Stimulated activated CD4-positive, alpha-beta T cell treated with anti-CD3 and anti-CD28 coated beads, Interleukin-1b, Interleukin-23, amount 100 ng/mL, for 1 hour (primary cell): ENCODE data around the gene AKAP13.
"Not testable (repeated sequence)": the region's sequence is repeated elsewhere in the genome, so short reads cannot be mapped to it uniquely, and the experiment has no call there.

Source experiments
- DNase-seq, 2 donors: peaks; one replicate each; pipeline ENCODE4 v3.0.0-alpha.2; 2020; ENCODE audit warnings: low read depth in 2 of 2

AKAP13 gene

DNA sequence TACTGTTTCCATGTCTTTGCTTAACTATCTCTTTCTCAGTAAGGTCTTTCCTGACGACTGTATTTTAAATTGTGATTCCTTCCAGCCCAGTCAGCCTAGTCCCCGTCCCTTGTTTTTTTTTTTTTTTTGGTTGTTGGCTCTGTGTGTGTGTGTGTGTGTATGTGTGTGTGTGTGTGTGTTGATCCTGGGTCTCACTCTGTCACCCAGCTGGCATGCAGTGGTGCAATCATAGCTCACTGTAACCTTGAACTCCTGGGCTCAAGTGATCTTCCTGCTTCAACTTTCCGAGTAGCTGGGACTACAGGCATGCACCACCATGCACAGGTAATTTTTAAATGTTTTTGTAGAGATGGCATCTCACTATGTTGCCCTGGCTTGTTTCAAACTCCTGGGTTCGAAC is 31.3 kb upstream of the AKAP13 start:
- not testable (repeated sequence) for DNase-seq

DNA sequence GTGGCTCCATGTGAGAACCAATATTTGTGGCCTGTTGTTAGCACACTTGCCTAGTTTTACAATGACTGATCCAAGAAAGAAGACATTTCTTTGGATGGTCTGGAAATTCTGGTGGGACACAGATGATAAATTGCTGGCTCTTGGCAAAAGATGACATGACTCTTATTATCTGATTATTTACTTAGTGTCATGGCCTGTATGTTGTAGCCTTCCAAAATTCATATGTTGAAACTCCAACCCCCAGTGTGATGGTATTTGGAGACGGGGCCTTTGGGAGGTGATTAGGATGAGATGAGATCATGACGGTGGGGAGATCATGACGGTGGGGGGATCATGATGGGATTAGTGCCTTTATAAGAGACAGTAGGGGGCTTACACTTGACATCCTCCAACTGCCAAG is 30.0 kb upstream of the AKAP13 start:
- DNase-seq, result no peak

DNA sequence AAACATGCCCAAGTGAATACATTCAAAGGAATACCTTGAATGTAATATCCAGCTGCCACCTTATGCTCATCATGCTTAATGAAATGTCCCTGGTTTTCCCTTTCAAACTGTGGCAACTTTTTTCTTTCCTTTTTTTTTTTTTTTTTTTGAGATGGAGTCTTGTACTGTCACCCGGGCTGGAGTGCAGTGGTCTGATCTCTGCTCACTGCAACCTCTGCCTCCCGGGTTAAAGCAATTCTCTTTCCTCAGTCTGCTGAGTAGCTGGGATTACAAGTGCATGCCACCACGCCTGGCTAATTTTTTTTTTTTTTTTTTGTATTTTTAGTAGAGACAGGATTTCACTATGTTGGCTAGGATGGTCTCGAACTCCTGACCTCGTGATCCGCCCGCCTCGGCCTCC is 28.9 kb upstream of the AKAP13 start:
- DNase-seq, result not testable (repeated sequence)

DNA sequence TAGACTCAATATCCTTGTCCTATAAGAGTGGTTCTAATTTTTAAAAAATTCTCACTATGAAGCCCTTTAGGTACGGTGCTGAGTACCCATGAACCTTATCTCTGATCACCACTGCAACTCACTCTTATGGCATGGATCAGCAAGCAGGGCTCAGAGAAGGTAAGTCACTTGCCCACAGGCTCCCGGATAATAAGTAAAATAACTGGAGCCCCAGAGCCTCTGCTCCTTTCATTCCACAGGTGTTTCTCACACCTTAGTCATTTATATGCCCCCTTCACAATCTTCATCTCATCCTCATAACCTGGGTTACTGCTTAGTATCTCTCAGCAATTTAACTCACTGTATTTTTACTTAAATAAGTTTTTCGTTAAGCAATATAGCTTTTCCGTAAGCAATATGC is 28.4 kb upstream of the AKAP13 start:
- DNase-seq, result no peak

DNA sequence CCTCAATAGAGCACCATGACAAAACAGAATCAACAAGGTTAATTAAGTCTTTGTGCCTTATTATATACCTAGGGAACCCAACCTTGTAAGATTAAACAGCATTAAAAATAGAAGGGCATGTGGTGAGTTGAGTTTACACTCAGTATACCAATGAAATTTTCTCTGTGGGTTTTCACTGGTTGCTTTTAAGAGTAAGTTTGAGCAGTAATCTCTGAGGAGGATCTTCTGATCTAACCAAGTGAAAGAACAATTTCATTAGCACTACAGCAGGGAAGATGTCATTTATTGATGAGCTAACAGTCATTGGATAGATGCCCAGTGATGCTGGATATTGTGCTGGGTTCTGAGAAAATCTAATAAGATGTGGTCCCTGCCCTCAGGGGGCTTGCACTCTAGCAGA is 26.9 kb upstream of the AKAP13 start:
- no peak for DNase-seq

DNA sequence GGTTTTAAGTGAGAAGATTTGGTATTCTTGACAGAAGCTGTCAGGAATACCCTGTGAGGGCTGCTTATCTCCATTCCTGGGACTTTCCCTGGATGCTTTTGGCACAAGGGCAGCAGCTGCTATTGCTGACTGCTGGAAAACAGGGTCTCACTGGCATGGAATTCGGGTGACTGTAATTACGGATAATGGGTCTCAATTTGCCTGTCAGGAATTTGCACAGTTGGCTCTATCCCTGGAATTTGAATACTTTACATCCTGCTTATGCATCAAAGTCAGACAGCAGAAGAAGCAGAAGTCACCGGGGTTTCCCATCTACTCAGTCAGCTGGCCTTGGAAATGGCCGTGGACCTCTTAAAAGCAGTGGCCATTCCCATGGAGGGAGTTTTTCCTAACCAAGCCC is 25.9 kb upstream of the AKAP13 start:
- no peak for DNase-seq

DNA sequence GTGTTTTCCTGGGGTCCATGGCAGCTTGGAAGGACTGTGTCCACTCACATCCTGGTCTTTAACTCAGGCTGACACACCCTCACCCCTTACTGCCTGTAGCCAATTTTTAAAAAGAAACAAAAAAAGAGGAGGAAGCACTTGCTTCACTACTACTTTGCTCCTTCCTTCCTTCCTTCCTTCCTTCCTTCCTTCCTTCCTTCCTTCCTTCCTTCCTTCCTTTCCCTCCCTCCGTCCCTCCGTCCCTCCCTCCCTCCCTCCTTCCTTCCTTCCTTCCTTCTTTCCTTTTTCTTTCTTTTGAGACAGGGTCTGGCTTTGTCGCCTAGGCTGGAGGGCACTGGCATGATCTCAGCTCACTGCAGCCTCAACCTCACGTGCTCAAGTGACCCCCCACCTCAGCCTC is 25.5 kb upstream of the AKAP13 start:
- no peak for DNase-seq

DNA sequence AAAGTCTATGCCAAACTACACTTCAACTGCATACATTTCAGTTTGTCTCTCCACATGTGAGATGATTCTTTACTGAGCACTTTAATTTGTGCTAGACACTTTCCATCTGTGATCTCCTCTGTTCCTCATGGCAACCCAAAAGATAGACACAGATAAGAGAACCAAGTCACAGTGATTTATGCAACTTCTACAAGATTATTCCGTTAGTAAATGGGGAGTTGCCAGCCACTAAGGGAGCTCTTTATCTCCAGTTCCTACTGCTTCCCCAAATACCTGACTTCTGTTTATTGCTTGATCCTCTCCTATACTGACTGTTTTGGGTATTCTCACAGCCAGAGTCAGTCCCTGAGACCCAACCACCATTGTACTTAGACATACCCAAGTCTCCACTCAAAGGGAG is 24.1 kb upstream of the AKAP13 start:
- DNase-seq, result no peak

DNA sequence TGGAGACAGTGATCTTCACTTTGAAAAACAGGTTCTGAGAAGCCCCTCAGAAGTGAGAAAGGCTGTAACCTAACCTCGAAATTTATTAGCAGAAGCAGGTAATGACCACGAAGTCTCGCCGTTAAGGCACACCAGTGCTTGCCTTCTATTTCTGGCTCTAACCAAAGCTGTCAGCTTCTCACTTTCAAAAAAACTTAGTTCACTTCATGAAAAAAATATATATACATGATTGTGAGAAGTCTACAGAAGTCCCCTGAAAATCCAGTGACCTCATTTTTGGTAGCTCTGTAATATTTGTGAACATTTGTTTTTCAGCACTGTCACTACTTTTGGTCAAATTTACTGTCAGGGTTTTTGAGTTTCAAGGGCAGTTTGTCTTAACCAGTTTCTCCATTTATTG is 19.1 kb upstream of the AKAP13 start:
- DNase-seq, result no peak

DNA sequence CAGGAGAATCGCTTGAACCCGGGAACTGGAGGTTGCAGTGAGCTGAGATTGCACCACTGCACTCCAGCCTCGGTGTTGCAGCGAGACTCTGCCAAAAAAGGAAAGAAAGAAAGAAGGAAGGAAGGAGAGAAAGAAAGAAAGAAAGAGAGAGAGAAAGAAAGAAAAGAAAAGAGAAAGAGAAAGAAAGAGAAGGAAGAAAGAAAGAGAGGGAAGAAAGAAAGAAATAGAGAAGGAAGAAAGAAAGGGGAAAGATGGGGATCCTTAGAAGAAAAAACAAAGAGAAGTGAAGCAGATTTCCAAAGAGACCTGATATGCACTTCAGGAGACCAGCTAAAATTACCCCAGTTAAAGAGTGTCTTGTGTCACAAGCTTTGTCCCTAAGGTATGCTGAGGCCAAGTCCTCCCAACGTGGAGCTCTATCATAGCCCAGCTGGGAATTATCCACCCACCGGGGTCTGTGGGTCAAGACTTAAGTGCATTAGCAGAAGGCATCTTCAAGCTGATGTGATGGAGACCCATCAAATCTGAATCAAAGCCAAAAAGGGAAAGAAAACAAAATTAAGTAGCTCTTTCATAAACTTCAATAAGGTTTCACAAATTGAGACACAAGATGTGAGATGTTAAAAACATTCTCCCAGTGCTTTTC is 17.8 kb upstream of the AKAP13 start:
- no peak for DNase-seq

DNA sequence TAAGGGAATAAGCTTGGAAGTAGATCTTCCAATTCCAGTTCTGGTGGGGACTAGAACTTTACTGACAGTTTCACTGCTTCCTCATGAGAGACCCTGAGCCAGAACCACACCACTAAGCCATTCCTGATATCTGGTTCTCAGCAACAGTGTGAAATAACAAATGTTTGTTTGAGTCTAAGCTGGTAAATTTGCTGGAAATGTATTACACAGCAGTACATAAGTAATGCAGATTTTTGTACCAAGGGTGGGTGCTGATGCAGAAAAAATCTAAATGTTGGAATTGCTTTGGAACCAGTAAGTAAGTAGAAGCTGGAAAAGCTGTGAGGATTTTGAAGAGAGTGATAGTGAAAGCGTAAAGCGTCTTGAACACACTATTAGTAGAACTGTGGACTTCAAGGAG is 14.4 kb upstream of the AKAP13 start:
- DNase-seq, result no peak

DNA sequence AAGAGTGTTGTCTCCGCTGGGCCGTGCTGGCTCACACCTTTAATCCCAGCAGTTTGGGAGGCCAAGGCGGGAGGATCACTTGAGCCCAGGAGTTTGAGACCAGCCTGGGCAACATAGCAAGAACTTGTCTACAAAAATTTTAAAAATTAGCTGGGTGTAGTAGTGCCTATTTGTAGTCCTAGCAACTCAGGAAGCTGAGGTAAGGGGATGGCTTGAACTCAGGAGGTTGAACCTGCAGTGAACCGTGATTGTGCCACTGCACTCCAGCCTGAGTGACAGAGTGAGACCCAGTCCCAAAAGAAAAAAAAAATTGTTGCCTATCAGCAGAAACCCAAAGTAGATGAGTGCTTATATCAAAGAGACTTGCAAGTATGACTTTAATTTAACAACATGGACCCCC is 12.7 kb upstream of the AKAP13 start:
- DNase-seq, result no peak

DNA sequence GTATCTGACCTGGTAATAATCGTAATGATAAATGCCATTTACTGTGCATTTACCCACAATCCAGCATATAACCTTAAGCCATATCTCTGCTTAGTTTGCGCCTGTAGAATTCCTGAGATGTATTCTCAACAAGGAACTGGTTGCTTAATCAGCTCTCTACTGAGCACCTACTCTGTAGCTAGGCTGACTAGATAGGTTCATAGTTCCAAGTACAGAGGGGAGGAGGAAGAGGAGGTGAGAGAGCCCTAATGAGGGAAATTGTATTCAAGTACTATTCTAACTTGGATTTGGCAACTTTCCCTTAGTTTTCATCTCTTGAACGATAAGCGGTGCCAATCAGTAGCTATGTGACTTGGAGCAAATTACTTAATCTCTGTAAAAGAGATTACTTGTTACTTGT is 5.6 kb upstream of the AKAP13 start:
- no peak for DNase-seq

DNA sequence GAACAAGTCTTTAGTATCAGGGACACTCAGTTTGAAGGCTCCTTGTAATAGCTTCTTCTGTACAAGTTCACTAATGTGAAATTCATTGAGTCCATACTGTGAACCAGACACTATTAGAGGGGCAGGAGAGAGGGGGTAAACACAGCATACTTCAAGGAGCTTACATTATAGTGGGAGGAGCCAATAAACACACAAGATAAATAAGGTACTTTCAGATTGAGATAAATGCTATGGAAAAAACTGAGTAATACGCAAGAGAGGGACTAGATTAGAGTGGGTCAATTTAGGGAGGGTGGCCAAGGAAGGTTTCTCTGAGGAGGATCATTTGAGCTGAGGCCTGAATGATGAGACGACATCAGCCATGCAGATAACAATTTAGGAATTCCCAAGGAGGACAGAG is 3.1 kb upstream of the AKAP13 start:
- no peak for DNase-seq

DNA sequence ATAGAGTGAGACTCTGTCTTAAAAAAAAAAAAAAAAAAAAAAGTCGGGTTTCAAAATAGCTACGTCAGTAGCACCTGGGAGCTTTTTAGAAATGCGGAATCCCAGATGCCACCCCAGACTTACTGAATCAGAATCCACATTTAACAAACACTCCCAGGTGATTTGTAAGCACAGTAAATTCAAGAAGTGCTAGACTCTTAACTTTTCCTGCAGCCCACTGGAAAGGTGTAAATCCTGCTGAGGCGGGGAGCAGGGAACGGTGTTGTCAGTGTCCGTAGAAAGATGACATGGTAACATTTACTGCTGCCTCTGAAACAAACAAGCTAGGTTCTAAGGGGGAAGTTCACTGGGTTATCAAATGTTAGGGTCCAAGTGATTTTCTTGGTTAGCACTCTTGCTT is 2.4 kb upstream of the AKAP13 start:
- no peak for DNase-seq

DNA sequence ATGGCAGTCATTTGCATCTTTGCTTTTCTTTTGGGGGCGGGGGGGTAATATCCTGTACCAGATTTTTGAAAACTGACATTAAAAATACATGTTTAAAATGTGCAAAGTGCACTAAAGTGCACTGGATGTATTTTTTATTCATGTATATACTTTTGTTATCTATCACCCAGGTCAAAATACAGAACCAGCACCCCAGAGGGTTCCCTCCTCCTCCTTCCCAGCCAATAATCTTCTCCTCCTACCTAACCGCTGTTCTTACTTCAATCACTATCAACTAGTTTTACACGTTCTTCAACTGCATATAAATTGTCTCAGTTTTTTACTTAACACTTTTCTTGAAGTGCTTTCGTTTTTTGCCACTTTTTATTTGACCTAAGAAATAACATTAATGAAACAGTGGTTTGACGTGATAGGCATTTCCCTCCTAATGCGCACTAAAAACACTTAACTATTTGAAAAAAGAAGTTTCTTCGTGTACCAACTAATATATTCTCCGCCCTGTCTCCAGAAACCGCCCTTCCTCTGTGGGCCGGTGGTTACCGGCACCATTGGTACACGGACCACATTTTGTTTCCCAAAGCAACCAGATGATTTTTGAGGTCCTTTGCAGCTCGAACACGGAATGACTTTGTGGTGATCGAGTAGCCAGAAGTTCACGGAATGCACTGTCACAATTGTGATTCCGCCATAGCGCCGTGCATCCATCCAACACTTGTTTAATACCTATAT is 836 bp upstream of the AKAP13 start:
- DNase-seq, result peak in 1 of 2 donors; percentile 7

DNA sequence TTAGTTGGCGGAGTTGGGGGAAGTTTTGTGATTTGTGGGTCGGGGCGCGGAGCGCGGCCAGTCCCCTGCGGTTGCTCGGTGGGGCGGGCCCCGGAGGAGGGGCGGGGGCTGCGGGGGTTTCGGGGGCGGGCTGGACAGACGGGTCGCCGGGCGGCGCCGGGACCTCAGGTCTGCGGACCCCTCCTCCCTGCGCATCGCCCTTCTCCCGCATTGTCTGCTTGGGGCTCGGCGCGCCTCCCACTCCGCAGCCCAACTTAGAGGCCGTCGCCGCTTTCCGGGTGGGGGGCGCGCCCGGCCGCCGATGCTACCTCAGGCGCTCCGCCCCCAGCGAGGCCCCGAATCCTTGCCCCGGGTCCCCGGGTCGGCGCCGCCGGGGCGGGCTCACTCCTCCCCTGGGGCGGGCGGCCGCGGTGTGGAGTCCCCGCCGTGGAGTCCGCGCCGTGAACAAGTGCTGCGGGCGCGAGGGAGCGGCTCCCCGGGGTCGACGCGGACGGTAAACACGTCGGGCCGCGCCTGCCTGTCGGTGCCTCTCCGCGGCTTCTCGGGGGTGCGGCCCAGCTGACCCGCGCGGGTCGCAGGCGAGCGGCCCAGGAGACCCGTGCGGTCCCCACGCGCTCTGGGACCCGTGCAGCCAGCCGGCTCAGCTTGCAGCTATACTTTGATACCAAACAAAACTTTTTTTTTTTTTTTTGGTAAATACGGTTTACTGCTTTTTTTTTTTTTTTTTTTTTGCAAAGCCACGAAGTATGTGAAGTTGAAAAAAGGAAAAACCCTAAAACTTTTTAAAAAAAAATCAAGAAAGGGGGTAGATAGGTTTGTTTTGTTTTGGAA is 624 bp downstream of the AKAP13 start:
- peak in 1 of 2 donors; percentile 16 for DNase-seq

DNA sequence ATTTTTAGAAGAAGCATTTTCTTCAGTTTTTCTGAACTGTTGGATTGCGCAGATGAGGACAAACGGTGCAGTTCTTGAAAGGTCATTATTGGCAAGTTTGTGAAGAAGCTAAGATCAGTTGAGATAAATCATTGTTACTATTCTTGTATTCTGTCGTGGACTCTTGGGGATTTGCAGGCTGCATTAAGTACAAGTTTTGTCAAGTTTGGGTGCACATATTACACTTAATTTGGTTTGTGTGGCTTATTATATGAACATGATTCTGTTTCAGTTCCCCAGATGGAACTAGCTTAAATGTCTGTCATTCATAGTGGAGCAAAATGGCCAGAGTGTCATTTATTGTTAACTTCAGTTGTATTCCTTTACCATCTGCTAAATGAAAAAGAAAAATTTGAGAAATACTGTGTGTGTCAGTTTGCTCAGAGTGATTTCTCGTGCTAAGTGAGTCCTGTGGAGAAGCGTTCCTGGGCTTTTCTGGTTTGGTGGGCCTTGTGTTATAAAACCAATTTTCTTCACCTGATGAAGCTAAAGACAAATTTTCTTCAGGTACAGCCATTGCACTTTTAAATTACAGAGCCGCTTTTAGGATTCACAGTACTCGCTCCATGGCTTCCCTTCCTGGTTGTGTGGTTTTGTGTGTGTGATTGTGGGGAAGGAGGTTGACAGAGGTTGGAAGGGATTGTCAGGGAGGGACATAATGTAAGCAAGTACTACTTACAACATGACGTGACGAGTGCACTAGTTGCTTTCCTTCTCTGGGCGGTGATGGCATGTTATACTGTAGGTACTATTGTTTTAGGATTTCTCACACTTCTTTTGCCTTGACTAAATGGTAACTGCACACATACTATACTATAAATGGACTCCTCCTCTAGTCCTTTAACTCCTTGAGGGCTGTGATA is 1.7 kb downstream of the AKAP13 start:
- DNase-seq, result no peak

DNA sequence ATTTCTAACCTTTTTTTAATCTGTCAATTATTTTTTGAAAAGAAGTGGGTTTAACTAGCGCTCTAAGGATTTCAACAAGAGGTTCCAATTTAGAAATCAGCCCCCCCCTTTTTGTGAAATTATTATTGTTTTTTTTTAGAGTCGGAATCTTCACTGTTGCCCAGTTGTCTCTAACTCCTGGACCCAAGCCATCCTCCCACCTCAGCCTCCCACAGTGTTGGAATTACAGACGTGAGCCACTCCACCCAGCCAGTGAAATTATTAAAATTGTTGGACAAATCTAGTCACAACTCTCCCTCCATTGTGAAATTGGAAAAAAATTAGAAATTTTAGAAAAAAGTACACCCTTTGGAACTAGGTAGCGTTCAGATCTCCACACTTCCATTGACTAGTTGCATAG is 2.5 kb downstream of the AKAP13 start:
- no peak for DNase-seq

DNA sequence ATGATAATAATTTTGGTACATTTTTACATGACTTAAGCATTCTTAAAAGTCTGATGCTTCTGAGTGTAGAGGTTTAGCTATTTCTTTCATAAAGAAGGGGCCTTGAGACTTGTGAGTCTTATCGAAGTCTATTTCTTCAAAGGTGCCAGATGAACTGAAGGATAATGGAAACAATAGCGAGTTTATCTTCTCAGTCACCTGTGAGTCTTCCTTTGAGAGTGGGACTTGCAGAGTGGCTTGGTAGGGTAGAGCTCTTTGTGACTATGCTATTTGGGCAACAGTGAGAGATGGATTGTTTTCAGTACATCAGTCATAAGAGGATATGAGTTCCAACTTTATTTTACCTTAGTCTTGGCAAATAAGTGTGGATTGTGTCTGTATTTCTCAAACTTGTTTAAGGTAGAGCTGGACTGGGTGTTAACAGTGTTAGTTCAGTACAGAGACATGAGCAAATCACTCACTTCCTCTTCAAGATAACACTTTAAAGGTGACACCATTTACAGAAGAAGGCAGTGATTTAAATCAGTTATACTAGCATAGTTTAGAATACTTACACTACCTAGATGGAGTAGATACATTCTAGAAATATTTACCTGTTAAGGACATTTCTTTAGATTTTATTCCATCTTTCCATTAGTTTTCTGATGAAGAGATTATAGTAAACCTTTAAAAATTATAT is 3.2 kb downstream of the AKAP13 start:
- no peak for DNase-seq

DNA sequence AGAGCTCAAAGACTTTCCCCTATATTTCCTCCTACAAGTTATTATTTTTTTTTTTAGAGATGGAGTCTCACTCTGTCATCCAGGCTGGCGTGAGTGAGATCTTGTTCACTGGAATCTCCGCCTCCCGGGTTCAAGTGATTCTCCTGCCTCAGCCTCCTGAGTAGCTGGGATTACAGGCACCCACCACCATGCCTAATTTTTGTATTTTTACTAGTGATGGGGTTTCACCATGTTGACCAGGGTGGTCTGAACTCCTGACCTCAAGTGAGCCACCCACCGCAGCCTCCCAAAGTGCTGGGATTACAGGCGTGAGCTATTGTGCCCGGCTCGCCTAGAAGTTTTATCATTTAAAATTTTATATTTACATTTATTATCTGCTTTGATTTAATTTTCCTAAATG is 5.9 kb downstream of the AKAP13 start:
- no peak for DNase-seq
